HG03280 (cell line): ENCODE data around the gene CCDC186.
"Not testable (repeated sequence)": the region's sequence is repeated elsewhere in the genome, so short reads cannot be mapped to it uniquely, and the experiment has no call there.

Source experiments
- ATAC-seq: cut with Tn5 transposase; IDR thresholded peaks from one replicate; pipeline ENCODE4 v1.9.1; 2021; ENCODE audit warnings: mild to moderate bottlenecking, moderate library complexity; ENCODE audit not compliant: unreplicated experiment

CCDC186 gene

DNA sequence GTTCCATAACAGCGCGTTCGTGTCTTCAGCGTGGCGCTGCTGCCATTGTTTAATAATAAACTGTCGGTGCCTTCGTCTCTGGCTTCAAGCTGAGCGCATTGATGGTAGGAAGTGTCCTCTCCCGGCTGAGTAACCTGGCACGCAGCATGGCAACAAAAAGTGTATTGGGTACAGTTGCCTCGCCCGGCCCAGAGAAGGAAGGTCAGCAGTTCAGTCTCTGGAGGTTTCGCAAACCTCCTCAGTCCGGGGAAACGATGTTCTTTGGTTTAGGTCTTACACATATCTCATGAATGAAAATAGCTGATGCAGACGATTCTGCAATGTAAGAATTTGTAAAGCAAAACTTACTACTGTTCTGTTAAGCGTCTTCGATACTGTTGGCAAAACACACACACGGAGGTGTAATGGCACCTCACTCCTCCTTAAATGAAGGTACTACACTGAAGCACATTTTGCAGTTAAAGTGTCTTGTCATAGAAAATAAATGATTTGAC, 739 bp upstream of the CCDC186 start:
- ATAC-seq = no peak

DNA sequence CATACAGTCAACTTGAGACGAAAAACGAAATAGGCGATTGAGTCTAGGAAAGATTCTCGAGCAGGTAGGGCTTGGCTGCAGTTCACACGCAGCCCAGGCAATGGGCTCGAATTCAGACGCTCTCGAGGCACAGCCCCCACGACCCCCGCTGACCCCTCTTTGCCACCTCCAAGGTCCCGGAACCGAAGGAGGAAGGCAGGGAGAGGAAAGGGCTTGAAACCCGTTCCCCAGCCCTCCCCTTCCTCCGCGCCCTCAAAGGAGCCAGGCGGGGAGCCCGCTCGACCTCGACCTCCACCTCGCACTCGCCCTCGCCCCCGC, 441 bp downstream of the CCDC186 start:
- ATAC-seq = no peak

DNA sequence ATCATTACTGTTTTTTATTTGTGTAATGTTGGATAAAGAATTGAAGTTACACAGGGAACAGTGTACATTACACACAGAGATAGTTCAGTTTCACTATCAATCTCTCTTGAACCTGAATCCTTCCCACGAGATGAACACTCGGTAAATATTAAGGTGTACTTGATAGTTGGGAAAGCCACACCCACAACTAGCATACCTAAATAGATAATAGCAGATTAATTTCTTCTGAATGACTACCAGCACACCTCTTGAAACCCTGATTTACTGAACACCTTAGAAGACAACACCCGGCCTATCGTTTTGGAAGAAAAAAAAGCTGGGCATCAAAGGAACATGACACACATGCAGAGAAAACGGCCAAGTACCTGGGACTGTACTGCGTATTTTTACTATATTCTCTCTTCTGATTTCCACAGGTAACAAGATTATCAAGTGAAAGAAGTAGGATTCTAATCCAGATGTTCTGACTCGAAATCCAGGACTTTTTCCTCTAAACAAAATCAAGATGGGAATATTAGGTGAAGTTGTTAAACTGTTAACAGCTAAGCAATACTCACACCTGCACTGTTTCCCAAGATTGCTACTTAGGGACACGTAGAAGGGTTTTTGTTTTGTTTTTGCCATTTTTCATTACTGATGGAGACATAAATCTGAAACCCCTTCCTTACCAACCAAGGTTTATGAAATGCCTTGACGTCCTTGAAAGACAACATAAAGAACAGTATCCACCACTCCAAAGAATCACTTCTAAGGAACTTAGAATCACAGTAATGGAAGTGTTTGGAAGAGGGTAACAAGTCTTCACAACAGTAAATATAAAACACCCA, 1.0 kb downstream of the CCDC186 start:
- no peak for ATAC-seq

DNA sequence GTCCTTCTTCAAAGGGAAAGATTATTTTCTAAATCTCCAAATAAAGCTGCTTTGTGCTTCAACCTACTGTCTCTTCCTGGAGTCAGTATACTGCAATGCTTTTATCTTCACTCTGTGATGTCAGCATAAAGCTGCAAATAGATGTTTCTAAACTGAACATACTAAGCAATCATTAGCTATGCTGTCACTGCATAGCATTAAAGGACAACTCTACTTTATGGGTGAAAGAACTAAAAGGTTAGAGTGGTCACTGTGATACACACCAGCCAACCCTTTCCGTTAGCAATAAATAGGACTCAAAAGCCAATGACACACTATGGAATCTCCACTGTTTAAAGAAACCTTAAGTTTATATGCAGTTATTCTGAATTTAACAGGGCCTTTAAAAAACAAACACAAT, 1.8 kb downstream of the CCDC186 start:
- ATAC-seq = no peak

DNA sequence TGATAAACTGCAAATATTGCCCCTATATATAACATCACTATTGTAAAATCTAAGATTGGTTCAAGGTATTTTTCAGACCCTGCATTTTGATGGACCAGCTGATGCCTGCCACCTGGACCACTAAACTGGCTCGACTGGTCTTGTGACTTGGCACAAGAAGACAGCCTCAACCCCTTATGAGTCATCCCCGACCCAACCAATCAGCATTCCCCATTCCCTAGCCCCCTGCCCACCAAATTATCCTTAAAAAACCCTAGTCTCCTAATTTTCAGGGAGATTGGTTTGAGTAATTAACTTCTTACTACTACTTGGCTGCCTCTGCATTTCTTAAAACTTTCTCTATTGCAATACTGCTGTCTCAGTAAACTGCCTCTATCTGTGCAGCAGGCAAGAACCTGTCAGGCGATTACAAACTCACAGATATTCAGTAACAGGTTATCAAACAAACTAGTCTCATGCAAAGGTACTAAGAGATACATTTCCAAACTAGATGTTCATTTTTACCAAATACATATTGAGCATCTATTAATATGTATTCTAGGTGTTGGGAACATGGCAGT, 5.5 kb downstream of the CCDC186 start:
- ATAC-seq = no peak

DNA sequence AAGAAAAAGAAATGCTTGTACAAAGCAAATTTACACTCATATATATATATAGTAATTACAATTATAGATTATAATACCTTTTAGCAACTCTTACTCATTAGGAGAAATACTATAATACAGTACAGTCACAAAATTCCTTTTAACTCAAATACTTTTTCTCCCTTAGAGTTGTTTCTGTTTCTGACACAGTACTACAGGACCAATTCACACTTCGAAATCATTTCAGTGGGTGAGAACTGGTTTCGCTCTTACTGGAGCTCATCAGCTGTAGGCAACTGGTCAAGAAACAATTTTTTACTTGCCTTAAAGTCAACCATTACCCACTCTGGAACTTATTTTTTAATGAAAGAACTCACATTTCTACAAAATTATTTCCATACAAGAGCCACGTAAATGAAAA, 6.0 kb downstream of the CCDC186 start:
- ATAC-seq = no peak

DNA sequence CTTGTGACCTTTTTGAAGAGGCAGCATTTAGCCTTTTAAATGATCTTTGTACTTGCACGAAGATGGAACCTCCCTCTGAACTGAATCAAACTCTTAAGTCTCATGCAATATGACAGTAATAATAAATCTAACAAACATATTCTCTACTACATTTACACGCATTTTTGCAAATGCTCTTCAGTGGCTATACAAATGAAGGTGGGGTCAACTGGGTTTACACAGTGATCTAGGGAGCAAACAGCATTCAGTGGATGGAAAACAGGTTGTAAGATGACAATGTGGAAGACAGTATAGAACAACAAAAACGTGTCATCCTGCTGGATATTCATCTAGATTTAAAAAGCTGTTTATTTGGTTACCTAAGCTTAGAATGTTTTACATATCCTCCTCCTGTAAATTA, 7.5 kb downstream of the CCDC186 start:
- ATAC-seq = no peak

DNA sequence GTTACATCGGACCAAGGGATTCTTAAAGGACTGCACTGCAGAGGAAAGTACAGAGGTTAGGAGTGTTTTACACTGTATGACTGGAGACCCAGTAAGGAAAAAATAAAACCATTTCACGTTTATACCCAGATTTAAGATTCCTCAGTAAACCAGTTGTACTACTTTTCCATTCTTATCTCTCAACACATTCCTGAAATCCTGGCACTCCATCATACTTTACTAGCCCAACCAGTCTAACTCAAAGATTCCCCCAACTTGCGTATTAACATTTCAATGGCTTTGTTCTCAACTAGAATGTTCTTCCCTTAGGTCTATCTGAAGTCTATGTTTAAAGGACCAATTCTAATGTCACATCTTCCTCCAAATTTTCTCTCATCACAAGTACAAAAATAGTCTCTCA, 8.0 kb downstream of the CCDC186 start:
- ATAC-seq = no peak

DNA sequence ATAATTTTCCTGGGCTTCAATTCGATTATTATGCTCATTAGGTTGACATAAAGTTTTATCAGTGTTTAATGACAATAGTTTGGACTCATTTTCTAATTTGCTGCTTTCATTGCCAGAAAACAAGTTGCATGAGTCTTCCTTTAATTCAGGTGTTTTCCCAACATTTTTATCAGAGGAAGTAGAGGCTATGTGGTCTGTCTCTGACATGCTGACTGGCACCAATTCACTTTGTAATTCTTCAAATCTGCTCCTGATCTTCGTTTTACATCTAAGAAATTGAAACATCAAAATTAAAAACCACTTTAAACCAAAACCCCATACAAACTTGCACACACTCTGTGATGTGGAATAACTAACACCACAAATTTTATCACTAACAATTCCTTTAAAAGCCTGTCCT, 10.9 kb downstream of the CCDC186 start:
- ATAC-seq = no peak

DNA sequence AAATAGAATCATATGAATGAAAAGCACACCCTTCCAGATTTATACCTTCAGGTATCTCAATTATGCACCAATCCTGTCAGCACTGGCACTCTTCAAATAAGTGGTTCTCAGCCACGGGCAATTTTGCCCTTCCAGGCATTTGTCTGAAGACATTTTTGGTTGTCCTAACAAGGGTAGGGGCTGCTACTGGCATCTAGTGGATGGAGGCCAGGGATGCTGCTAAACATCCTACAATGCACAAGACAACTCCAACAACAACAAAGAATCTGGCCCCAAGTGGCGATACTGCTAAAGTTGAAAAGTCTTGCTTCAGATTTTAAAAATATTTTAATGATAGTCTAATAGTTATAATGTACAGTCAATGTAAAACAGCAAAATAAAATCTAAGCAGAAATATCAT, 16.1 kb downstream of the CCDC186 start:
- ATAC-seq = no peak

DNA sequence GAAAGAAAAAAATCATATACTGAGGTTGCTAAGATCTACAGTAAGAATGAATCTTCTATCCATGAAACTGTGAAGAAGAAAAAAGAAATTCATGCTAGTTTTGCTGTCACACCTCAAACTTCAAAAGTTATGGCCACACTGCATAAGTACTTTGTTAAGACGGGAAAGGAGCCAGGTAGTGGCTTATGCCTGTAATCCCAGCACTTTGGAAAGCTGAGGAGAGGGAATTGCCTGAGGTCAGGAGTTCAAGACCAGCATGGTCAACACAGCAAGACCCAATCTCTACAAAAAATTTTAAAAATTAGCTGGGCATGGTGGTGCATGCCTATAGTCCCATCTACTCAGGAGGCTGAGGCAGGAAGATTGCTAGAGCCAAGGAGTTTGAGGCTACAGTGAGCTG, 22.1 kb downstream of the CCDC186 start:
- no peak for ATAC-seq

DNA sequence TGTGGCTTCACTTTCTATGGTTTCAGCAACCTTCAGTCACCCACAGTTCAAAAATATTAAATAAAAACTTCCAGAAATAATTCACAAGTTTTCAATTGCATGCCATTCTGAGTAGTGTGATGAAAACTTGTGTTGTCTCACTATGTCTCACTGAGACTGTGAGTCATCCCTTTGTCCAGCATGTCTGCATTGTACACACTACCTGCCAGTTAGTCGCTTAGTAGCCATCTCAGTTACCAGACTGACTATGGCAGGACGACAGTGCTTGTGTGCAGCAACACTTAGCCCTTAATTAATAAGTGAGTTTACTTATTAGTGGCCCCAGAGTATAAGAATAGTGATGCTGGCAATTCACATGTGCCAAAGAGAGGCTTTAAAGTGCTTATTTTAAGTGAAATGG, 22.5 kb downstream of the CCDC186 start:
- no peak for ATAC-seq

DNA sequence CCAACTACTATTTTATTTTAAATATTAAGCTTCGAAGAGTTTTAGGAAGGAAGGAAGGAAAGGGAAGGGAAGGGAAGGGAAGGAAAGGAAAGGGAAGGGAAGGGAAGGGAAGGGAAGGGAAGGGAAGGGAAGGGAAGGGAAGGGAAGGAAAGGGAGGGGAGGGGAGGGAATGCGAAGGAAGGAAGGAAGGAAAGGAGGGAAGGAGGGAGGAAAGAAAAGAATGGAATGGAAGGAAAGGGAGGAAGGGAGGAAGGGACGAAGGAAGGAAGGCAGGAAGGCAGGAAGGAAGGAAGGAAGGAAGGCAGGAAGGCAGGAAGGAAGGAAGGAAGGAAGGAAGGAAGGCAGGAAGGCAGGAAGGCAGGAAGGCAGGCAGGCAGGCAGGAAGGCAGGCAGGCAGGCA, 24.5 kb downstream of the CCDC186 start:
- ATAC-seq = not testable (repeated sequence)

DNA sequence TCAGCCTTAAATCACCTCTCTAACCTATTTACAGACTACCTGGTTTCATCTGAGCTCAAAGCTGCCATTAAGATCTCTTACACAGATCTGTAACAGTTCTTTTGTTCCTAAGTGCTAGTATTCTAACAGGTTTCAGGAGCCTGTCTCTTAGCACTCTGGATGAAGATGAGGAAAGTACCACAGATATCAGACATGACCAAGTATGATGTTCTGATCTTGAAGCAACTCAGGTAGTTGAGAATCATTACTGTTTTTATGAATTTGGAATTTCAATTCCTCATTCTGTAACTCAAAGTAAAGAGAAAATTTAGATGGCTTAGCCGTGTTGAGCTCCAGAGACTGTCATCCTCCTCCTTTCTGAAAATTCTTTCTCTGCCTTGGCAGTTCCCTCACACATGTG, 30.8 kb downstream of the CCDC186 start:
- no peak for ATAC-seq

DNA sequence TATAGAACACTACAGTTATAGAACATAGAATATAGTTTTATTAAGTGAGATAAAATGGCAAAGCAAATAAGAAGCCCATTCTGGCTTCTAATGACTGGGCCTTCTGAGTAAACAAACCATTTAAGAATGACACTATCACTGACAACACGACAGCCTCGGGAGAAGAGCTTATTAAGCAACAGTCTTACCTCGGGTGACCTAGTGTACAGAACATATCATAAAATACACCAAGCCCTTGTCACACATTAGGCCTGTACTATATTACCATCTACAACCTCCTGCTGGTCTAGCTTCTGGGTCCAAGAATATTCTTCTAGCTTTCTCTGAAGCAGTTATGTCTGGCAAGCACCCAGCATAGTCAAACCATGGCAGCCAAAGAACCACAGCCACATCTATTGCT, 32.0 kb downstream of the CCDC186 start:
- ATAC-seq = no peak

DNA sequence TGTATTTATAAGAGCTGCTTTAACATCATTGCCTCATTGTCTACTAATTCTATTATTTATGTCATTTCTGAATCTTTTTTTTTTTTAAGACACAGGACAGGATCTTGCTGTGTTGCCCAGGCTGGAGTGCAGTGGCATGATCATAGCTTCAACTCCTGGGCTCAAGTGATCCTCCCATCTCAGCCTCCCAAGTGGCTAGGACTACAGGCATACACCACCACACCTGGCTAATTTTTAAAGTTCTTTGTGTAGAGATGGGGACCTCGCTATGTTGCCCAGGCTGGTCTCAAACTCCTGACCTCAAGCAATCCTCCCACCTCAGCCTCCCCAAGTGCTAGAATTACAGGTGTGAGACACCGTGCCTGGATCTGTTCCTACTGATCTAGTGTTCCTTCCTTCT, 33.2 kb downstream of the CCDC186 start:
- ATAC-seq = not testable (repeated sequence)

DNA sequence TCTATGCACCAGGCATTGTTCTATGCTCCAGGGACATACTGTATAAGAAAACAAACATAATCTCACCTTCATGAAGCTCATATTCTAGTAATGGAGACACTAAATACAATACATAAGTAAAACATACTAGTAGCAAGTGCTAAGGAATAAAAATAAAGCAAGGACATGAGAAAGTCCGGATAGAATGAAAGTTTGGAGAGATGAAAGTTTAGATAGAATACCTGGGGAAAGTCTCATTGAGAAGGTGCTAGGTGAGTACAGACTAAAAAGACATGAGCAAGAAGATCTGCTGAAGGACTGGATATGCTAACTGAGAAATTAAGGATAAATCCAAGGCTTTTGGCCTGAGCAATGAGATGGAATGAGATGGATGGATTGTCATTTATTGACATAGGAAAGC, 34.0 kb downstream of the CCDC186 start:
- ATAC-seq = no peak

DNA sequence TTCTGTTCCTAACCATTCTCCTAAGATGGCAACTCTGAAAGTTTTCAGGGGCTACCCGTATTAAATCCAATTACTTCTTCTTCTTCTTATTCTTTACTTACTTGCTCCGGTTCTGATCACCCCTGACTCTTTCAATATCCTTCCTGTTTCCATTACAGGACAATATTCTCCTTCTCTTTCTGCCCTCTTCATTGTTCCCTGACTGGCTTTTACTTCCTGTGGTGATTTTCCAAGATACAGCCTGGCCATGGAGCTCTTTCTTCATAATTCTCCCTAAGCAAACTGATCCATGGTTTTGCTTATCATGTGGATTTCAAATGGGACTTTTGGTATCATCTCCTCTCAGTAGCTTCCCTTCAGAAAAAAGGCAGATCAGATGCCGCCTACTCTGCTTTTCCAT, 35.4 kb downstream of the CCDC186 start:
- ATAC-seq = no peak

DNA sequence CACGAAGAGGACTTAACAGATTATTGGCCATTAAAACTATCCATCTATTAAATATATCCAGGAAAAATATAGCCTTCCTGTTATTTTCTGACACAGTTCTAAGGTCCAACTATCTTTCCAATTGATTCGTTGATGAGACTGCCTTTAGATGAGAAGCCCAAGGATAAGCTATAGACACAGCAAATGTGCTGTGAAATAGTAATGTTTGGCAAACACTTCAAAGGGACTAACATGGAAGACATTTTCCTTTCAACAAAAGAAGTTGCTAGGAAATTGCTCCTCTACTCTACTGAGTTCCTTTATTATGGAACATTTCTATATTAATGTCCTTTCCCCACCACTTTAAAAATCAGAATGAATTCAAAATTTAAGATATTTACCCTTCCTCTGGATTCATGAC, 38.5 kb downstream of the CCDC186 start:
- no peak for ATAC-seq

DNA sequence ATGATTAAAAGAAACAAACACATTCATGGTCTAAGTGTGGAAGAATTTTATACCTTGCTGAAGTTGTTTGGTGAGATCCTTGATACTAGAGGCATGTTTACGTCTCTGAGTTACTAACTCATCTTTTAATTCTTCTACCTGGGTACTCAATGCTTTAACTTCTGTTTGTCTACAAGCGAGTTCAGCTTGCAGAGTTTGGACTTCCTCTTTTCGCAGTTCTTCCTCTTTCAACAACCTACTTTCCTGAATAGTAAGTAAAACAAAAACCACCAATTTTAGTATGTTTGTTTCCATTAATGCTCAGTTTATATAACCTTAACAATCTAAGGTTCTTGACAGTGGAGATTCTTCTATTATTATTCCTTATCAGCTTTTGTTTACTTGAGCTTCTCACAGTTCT, 42.9 kb downstream of the CCDC186 start:
- ATAC-seq = no peak

DNA sequence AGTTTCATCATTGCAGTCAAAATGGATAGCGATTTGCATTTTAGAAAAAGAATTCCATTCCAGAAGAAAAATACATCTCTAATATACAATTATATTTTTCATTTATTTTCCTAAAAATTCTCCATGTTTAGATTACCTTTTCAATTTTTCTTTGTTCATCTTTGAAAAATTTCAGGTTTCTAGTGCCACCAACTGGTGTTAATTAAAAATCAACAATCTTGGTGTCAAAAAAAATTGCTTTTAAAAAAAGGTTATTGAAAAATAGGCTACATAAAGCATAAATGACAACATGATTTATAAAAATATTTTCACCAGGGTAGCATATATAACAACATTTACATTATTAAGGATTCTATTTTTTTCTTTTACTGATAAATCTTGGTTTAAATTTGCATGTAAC, 53.0 kb downstream of the CCDC186 start:
- no peak for ATAC-seq

DNA sequence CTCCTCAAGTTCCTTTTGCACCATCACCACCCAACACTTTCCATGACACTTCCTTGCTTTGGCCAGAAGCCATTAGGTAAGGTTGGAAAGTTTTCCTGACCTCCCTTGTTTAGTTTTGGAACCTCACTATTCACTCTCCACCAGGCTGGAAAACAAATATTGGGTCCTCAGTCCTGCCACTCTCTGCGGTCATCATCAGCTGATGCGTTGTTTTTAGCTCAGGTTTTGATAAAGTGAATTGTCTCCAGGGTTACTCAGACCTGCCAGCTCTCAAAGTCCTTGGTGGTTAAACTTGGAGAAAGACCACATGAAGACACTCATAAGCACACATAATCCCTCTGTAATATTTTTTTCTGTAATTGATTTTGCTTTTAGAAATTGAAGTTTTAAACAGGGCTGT, 55.5 kb downstream of the CCDC186 start:
- no peak for ATAC-seq

DNA sequence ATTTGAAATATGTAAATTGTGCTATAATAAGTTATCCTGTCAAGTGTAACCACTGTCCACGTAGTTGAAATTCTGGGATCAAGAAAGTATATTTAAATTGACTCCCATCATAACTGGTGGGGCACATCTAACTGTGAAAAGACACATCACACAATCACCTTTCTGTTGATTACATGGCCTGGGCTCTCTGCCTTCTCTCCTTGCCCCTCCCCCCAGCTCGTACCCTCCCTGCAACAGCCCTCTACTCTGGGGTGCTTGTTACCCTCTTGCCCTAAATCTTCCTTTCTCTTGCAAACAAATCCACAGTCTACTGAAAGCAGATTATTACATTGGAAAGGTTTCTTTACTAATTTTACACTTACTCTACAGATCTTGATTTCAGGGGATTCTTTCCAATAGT, 56.3 kb downstream of the CCDC186 start:
- no peak for ATAC-seq
